ENCODE results near the gene RMND5B. TPM values are rescaled to one million over a fixed set of nuclear protein-coding genes. Genes with fewer than 3 reads are reported as not detected.
A peak's percentile ranks its signal among the peaks of the same experiment; 100 is the strongest.

Gene RMND5B
- total and polyA plus RNA-seq, 4 donors = 24.4 to 46.1 (median 36.1) TPM

GRCh38 chr5:178115814-178116142 is 15.0 kb upstream of the RMND5B start:
- DNase-seq = no peak
- TF ChIP-seq CTCF (IDR thresholded peaks at IDR 0.05; ENCODE audit: control extremely low read depth, extremely low read depth) = no peak
- Histone ChIP-seq H3K27ac (ENCODE audit: low read depth in 1 of 2, low read length in 1 of 2) (peak overlapping the region in 1 of 2 donors; percentile 62), H3K4me3 (peak overlapping the region; percentile 6), H3K27me3 (ENCODE audit: control insufficient read depth in 3 of 3, insufficient read depth in 3 of 3, low read length in 2 of 3) (peaks cover 0 to 43% (median 40%) of the 10 kb centered on the region in 3 donors), H3K36me3 (ENCODE audit: control insufficient read depth in 4 of 4, insufficient read depth in 4 of 4, low read length in 4 of 4) (peaks cover 0 to 3% (median 0%) of the 10 kb centered on the region in 4 donors), H3K9me3 (ENCODE audit: control insufficient read depth in 4 of 4, insufficient read depth in 3 of 4, low read length in 3 of 4) (no peaks in the 10 kb centered on the region), H3K9ac (ENCODE audit: insufficient read depth in 1 of 2, low read length in 2 of 2) (no peak overlapping the region), H3K4me1 (ENCODE audit: control insufficient read depth in 5 of 5, insufficient read depth in 5 of 5, low read length in 5 of 5) (peaks cover 0 to 21% (median 2%) of the 10 kb centered on the region in 5 donors)
- no peak for ATAC-seq (ENCODE audit: insufficient read depth, low FRiP score)
- 32 to 57% methylated on average over 7 of the region's 7 CpGs for WGBS, 2 donors

GRCh38 chr5:178116143-178116885 is 14.5 kb upstream of the RMND5B start:
- 10 to 23% methylated on average over 22 of the region's 22 CpGs for WGBS, 2 donors
- H3K36me3 ChIP-seq (ENCODE audit: control insufficient read depth in 4 of 4, insufficient read depth in 4 of 4, low read length in 4 of 4) = peaks cover 0 to 3% (median 0%) of the 10 kb centered on the region in 4 donors
- H3K27me3 ChIP-seq (ENCODE audit: control insufficient read depth in 3 of 3, insufficient read depth in 3 of 3, low read length in 2 of 3) = peaks cover 0 to 43% (median 42%) of the 10 kb centered on the region in 3 donors
- no peak for TF ChIP-seq CTCF (IDR thresholded peaks at IDR 0.05; ENCODE audit: control extremely low read depth, extremely low read depth)
- H3K9ac ChIP-seq (ENCODE audit: insufficient read depth in 1 of 2, low read length in 2 of 2) = no peak overlapping the region
- no peaks in the 10 kb centered on the region for H3K9me3 ChIP-seq (ENCODE audit: control insufficient read depth in 4 of 4, insufficient read depth in 3 of 4, low read length in 3 of 4)
- peak overlapping the region in 1 of 2 donors; percentile 55 for H3K27ac ChIP-seq (ENCODE audit: low read depth in 1 of 2, low read length in 1 of 2)
- peak; percentile 45 to 69 (median 57) for DNase-seq
- no peak for ATAC-seq (ENCODE audit: insufficient read depth, low FRiP score)
- peak overlapping the region; percentile 10 for H3K4me3 ChIP-seq
- H3K4me1 ChIP-seq (ENCODE audit: control insufficient read depth in 5 of 5, insufficient read depth in 5 of 5, low read length in 5 of 5) = peaks cover 0 to 21% (median 7%) of the 10 kb centered on the region in 5 donors

GRCh38 chr5:178117923-178118701 is 12.7 kb upstream of the RMND5B start:
- Histone ChIP-seq H3K9ac (ENCODE audit: insufficient read depth in 1 of 2, low read length in 2 of 2) (no peak overlapping the region), H3K4me3 (no peak overlapping the region), H3K27ac (ENCODE audit: low read depth in 1 of 2, low read length in 1 of 2) (peak overlapping the region; percentile 21 to 66), H3K4me1 (ENCODE audit: control insufficient read depth in 5 of 5, insufficient read depth in 5 of 5, low read length in 5 of 5) (peaks cover 0 to 26% (median 12%) of the 10 kb centered on the region in 5 donors), H3K9me3 (ENCODE audit: control insufficient read depth in 4 of 4, insufficient read depth in 3 of 4, low read length in 3 of 4) (no peaks in the 10 kb centered on the region), H3K36me3 (ENCODE audit: control insufficient read depth in 4 of 4, insufficient read depth in 4 of 4, low read length in 4 of 4) (peaks cover 0 to 4% (median 0%) of the 10 kb centered on the region in 4 donors), H3K27me3 (ENCODE audit: control insufficient read depth in 3 of 3, insufficient read depth in 3 of 3, low read length in 2 of 3) (peaks cover 0 to 35% (median 32%) of the 10 kb centered on the region in 3 donors)
- DNase-seq (peak; percentile 38 to 68 (median 40)), ATAC-seq (ENCODE audit: insufficient read depth, low FRiP score) (no peak)
- WGBS, 2 donors = 58 to 62% methylated on average over 18 of the region's 18 CpGs
- no peak for TF ChIP-seq CTCF (IDR thresholded peaks at IDR 0.05; ENCODE audit: control extremely low read depth, extremely low read depth)

Measured in lung (tissue), 12 donors.